ENCODE results near the gene CYTIP.

CYTIP gene

GRCh38 chr2:157439824-157440186 is 4.1 kb downstream of the CYTIP start:
- peak; percentile 52 for DNase-seq (ENCODE audit: low read depth)
- H3K4me3 ChIP-seq (ENCODE audit: low read depth, low read length), result no peak overlapping the region
- TF ChIP-seq POLR2A (IDR thresholded peaks at IDR 0.05; ENCODE audit: extremely low read depth, insufficient read length), result no peak
- no peak for TF ChIP-seq MYC (IDR thresholded peaks at IDR 0.05; ENCODE audit: low read depth, low read length)
- no peak for TF ChIP-seq MAX (IDR thresholded peaks at IDR 0.05; ENCODE audit: low read depth, low read length)
- TF ChIP-seq CTCF (IDR thresholded peaks at IDR 0.05; ENCODE audit: low read depth, low read length), result no peak

- DNase-seq (ENCODE audit: low read depth), result peak; percentile 11
- H3K4me3 ChIP-seq (ENCODE audit: low read depth, low read length), result no peak overlapping the region
- TF ChIP-seq MAX (IDR thresholded peaks at IDR 0.05; ENCODE audit: low read depth, low read length), result no peak
- TF ChIP-seq MYC (IDR thresholded peaks at IDR 0.05; ENCODE audit: low read depth, low read length), result no peak
- TF ChIP-seq CTCF (IDR thresholded peaks at IDR 0.05; ENCODE audit: low read depth, low read length), result no peak
- no peak for TF ChIP-seq POLR2A (IDR thresholded peaks at IDR 0.05; ENCODE audit: extremely low read depth, insufficient read length)
These were observed 4.7 kb downstream of the CYTIP start for GRCh38 chr2:157438863-157439823.

- TF ChIP-seq MYC (IDR thresholded peaks at IDR 0.05; ENCODE audit: low read depth, low read length), result no peak
- no peak for TF ChIP-seq CTCF (IDR thresholded peaks at IDR 0.05; ENCODE audit: low read depth, low read length)
- no peak for TF ChIP-seq MAX (IDR thresholded peaks at IDR 0.05; ENCODE audit: low read depth, low read length)
- no peak for TF ChIP-seq POLR2A (IDR thresholded peaks at IDR 0.05; ENCODE audit: extremely low read depth, insufficient read length)
- H3K4me3 ChIP-seq (ENCODE audit: low read depth, low read length), result no peak overlapping the region
- DNase-seq (ENCODE audit: low read depth), result no peak
These were observed 10.5 kb downstream of the CYTIP start for GRCh38 chr2:157433394-157433793.

- no peak for DNase-seq (ENCODE audit: low read depth)
- no peak overlapping the region for H3K4me3 ChIP-seq (ENCODE audit: low read depth, low read length)
- no peak for TF ChIP-seq CTCF (IDR thresholded peaks at IDR 0.05; ENCODE audit: low read depth, low read length)
- TF ChIP-seq MAX (IDR thresholded peaks at IDR 0.05; ENCODE audit: low read depth, low read length), result no peak
- TF ChIP-seq POLR2A (IDR thresholded peaks at IDR 0.05; ENCODE audit: extremely low read depth, insufficient read length), result no peak
- no peak for TF ChIP-seq MYC (IDR thresholded peaks at IDR 0.05; ENCODE audit: low read depth, low read length)
These were observed 11.3 kb downstream of the CYTIP start for GRCh38 chr2:157432475-157433106.

- TF ChIP-seq CTCF (IDR thresholded peaks at IDR 0.05; ENCODE audit: low read depth, low read length) (no peak), MYC (IDR thresholded peaks at IDR 0.05; ENCODE audit: low read depth, low read length) (no peak), POLR2A (IDR thresholded peaks at IDR 0.05; ENCODE audit: extremely low read depth, insufficient read length) (no peak), MAX (IDR thresholded peaks at IDR 0.05; ENCODE audit: low read depth, low read length) (no peak)
- no peak overlapping the region for H3K4me3 ChIP-seq (ENCODE audit: low read depth, low read length)
- no peak for DNase-seq (ENCODE audit: low read depth)
These were observed 12.7 kb downstream of the CYTIP start for GRCh38 chr2:157431176-157431575.
